Choroid plexus epithelial cell (primary cell): ENCODE measurements around the gene TWIST2.

Source experiments
- DNase-seq: peaks from one replicate; pipeline ENCODE4 v3.0.0-alpha.2; 2010; ENCODE audit warnings: low read depth
- H3K4me3 ChIP-seq: 2 replicates; pipeline ENCODE4 v1.5.1; 2011; ENCODE audit warnings: low read depth, mild to moderate bottlenecking, control low read depth, low read length, moderate library complexity
- CTCF ChIP-seq: conservative IDR thresholded peaks from 2 replicates; pipeline ENCODE4 v1.5.1; 2011; ENCODE audit warnings: low read depth, mild to moderate bottlenecking, control low read depth, inconsistent platforms, low read length, moderate library complexity

Gene TWIST2

GRCh38 chr2:238926761-238927611 is 79.1 kb downstream of the TWIST2 start:
- no peak overlapping the region for H3K4me3 ChIP-seq
- no peak for TF ChIP-seq CTCF
- no peak for DNase-seq

- DNase-seq: no peak
- no peak overlapping the region for H3K4me3 ChIP-seq
- TF ChIP-seq CTCF: no peak
Measured at GRCh38 chr2:238927746-238928519, 80.0 kb downstream of the TWIST2 start.

- DNase-seq: no peak
- H3K4me3 ChIP-seq: no peak overlapping the region
- no peak for TF ChIP-seq CTCF
Measured at GRCh38 chr2:238928520-238929241, 80.8 kb downstream of the TWIST2 start.

- DNase-seq: peak; percentile 85
- no peak overlapping the region for H3K4me3 ChIP-seq
- TF ChIP-seq CTCF: no peak
Measured at GRCh38 chr2:238929242-238930081, 81.6 kb downstream of the TWIST2 start.

- DNase-seq: no peak
- TF ChIP-seq CTCF: no peak
- no peak overlapping the region for H3K4me3 ChIP-seq
Measured at GRCh38 chr2:238930216-238930615, 82.3 kb downstream of the TWIST2 start.
